ENCODE results near the gene GP1BA. TPM values are rescaled to one million over a fixed set of nuclear protein-coding genes. Genes with fewer than 3 reads are reported as not detected.

The GP1BA gene
- total and polyA plus RNA-seq, 2 of the 8 experiments (the other 6 are each of a cell fraction or from before 2014, with no cell fraction given) = not detected

DNA sequence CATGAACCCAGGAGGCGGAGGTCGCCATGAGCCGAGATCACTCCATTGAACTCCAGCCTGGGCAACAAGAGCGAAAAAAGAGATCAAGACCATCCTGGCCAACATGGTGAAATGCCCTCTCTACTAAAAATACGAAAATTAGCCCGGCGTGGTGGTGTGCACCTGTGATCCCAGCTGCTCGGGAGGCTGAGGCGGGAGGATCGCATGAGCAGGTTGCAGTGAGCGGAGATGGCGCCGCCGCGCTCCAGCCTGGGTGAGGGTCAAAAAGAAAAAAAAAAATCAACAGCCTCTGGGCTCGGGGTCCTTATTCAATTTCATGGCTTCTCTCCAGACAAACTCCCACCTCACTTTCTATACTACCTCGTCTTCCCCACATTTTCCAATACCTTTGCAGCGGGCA lies 3.2 kb upstream of the GP1BA start:
- no peaks in the 10 kb centered on the region for H3K9me3 ChIP-seq (ENCODE audit: insufficient read depth in 2 of 2, low read depth in 1 of 2, low read length in 1 of 2)
- H3K4me3 ChIP-seq (ENCODE audit: extremely low read depth in 1 of 4, insufficient read depth in 2 of 4, low read depth in 3 of 4, low read length in 4 of 4) = no peak overlapping the region
- H3K18ac ChIP-seq (ENCODE audit: extremely low read depth, low read length) = no peak overlapping the region
- ChIA-PET CTCF (ENCODE audit: partially characterized antibody) (interaction anchor here (1.0 to 1.1 kb wide), 3 partner anchors 10 to 28 kb away, joined by 3 to 4 read pairs (median 3); no protein-coding TSS in a partner anchor), POLR2A (ENCODE audit: partially characterized antibody) (interaction anchor here (0.7 to 7.3 kb wide), 7 partner anchors 9 to 20 kb away, joined by 3 to 60 read pairs (median 7); partner anchors contain the start of genes PFN1, RNF167 and SLC25A11)
- H4K20me1 ChIP-seq (replicated peaks in 1 of 2; ENCODE audit: control insufficient read depth in 1 of 2, insufficient read depth in 2 of 2, low read length in 2 of 2) = no peaks in the 10 kb centered on the region
- DNase-seq (ENCODE audit: low read depth in 1 of 2, low spot score in 2 of 2) = no peak
- no peaks in the 10 kb centered on the region for H3K27me3 ChIP-seq (replicated peaks in 1 of 4; ENCODE audit: control insufficient read depth in 3 of 4, extremely low read depth in 1 of 4, insufficient read depth in 3 of 4, low read length in 3 of 4)
- H3K56ac ChIP-seq (replicated peaks; ENCODE audit: insufficient read length, low read depth, low read length) = no peak overlapping the region
- no peak overlapping the region for H2BK120ac ChIP-seq (replicated peaks; ENCODE audit: low read depth, low read length)
- no peak overlapping the region for H4K91ac ChIP-seq (replicated peaks; ENCODE audit: insufficient read length, low read length)
- H4K5ac ChIP-seq (ENCODE audit: insufficient read length, low read depth, low read length) = no peak overlapping the region
- 93 to 100% methylated on average over 1 to 17 of the region's 18 CpGs for WGBS, 2 experiments (ENCODE audit: extremely low coverage in 1 of 2, insufficient coverage in 1 of 2, insufficient read length in 1 of 2, insufficient replicate concordance in 2 of 2, low coverage in 1 of 2, low lambda C conversion rate in 2 of 2, missing lambda C conversion rate in 1 of 2)
- H3K14ac ChIP-seq (ENCODE audit: insufficient read length) = no peak overlapping the region
- 0 out of 2 replicates have a peak overlapping the region, but pooled peaks have one; percentile 25 for H4K8ac ChIP-seq (ENCODE audit: extremely low read depth, insufficient read depth, low read length)
- no peaks in the 10 kb centered on the region for H3K79me2 ChIP-seq (ENCODE audit: control insufficient read depth in 1 of 2, insufficient read depth in 2 of 2, low read length in 2 of 2)
- H3K23me2 ChIP-seq (ENCODE audit: low read depth, low read length) = no peaks in the 10 kb centered on the region
- no peaks in the 10 kb centered on the region; a peak in 1 of 7 replicates for H3K4me1 ChIP-seq (replicated peaks in 1 of 4; ENCODE audit: control insufficient read depth in 3 of 4, insufficient read depth in 4 of 4, low read length in 3 of 4)
- no peak overlapping the region for H3K4ac ChIP-seq (replicated peaks; ENCODE audit: insufficient read length, low read depth, low read length)
- H3K4me2 ChIP-seq (ENCODE audit: insufficient read depth in 1 of 2, low read depth in 2 of 2, low read length in 2 of 2) = no peak overlapping the region
- H2BK15ac ChIP-seq (ENCODE audit: low read length) = no peak overlapping the region
- H3K79me1 ChIP-seq (ENCODE audit: low read depth, low read length) = no peaks in the 10 kb centered on the region
- peaks cover 0 to 2% (median 0%) of the 10 kb centered on the region in 4 experiments; a peak in 1 of 8 replicates for H3K36me3 ChIP-seq (ENCODE audit: control insufficient read depth in 2 of 4, insufficient read depth in 4 of 4, low read length in 3 of 4)
- no peak overlapping the region for H2BK5ac ChIP-seq (ENCODE audit: low read depth, low read length)
- no peak overlapping the region for H3K23ac ChIP-seq (ENCODE audit: insufficient read length)
- no peak overlapping the region for H3K9ac ChIP-seq (replicated peaks in 1 of 4; ENCODE audit: extremely low read depth in 1 of 4, low read depth in 3 of 4, low read length in 3 of 4)
- no peak overlapping the region for H2BK20ac ChIP-seq (ENCODE audit: low read length)
- no peak overlapping the region for H2AK5ac ChIP-seq (ENCODE audit: low read depth, low read length)
- no peak overlapping the region for H2BK12ac ChIP-seq (ENCODE audit: low read depth, low read length)
- no peak overlapping the region for H3K27ac ChIP-seq (ENCODE audit: low read depth, low read length)
- no peak for FAIRE-seq
- H2AFZ ChIP-seq (ENCODE audit: low read length) = no peak overlapping the region
- TF ChIP-seq SIRT6 (IDR thresholded peaks at IDR 0.05; ENCODE audit: low read length) = no peak
